PC-9 (cell line): ENCODE measurements around the gene SOAT2.

Source experiments
- CTCF ChIP-seq: fragments of 200-600 bp; sonication (generic); conservative IDR thresholded peaks from 2 replicates; pipeline ENCODE4 v1.6.1; 2017; ENCODE audit warnings: mixed run types, antibody characterized with exemption, mild to moderate bottlenecking, moderate library complexity
- EZH2 ChIP-seq: fragments of 200-600 bp; sonication (generic); IDR thresholded peaks from 2 replicates; pipeline ENCODE4 v1.8.0; 2017; ENCODE audit warnings: antibody characterized with exemption, low read depth

- TF ChIP-seq CTCF (no peak), EZH2 (no peak)
These were observed 9.4 kb upstream of the SOAT2 start for GRCh38 chr12:53093777-53094393.
